IMR-90 (cell line): ENCODE measurements around the gene TRMT6. TPM values are rescaled to one million over a fixed set of nuclear protein-coding genes. Genes with fewer than 3 reads are reported as not detected.

Experiments used
- ATAC-seq: fragments of 200-7000 bp; cut with Tn5 transposase; 2 replicates; pipeline ENCODE4 v1.9.1; 2020; ENCODE audit warnings: low read depth, mild to moderate bottlenecking, moderate library complexity
- BruUV-seq: library from RNA; stranded (reverse); fragments of 400-500 nt; replicated peaks from 2 replicates; lab custom pipeline; 2021; lab: Mats Ljungman, UMichigan
- CTCF ChIA-PET: fragments of 300-600 bp; formaldehyde crosslinking; extraction: SDS; loops from one replicate; lab custom pipeline; 2021; ENCODE audit warnings: antibody characterized with exemption; lab: Yijun Ruan, JAX
- POLR2A ChIA-PET: fragments of 300-600 bp; sonication (Branson Sonifier 250); formaldehyde crosslinking; loops from one replicate; lab custom pipeline; 2022; ENCODE audit warnings: antibody characterized with exemption; ENCODE audit not compliant: unreplicated experiment; lab: Charles Lee
- DNase-seq: peaks from one replicate; pipeline ENCODE4 v3.0.0; 2013
- H2AFZ ChIP-seq: replicated peaks from 2 replicates; pipeline ENCODE3; 2013; ENCODE audit warnings: low read length, mild to moderate bottlenecking; ENCODE audit not compliant: poor library complexity
- H2AK5ac ChIP-seq: 2 replicates; pipeline ENCODE4 v1.6.1; 2013; ENCODE audit warnings: low read depth, low read length, inconsistent platforms
- H2AK9ac ChIP-seq: replicated peaks from 2 replicates; pipeline ENCODE3; 2013; ENCODE audit warnings: mild to moderate bottlenecking, low read depth, low read length, moderate library complexity; ENCODE audit not compliant: poor library complexity
- H2BK120ac ChIP-seq: 2 replicates; pipeline ENCODE4 v1.6.1; 2013; ENCODE audit warnings: low read depth, low read length, inconsistent platforms
- H2BK15ac ChIP-seq: 3 replicates; pipeline ENCODE4 v1.6.1; 2013; ENCODE audit warnings: low read depth, low read length, inconsistent platforms
- H2BK20ac ChIP-seq: 2 replicates; pipeline ENCODE4 v1.6.1; 2013; ENCODE audit warnings: low read depth, mild to moderate bottlenecking, inconsistent platforms, low read length, moderate library complexity
- H2BK5ac ChIP-seq: 2 replicates; pipeline ENCODE4 v1.6.1; 2013; ENCODE audit warnings: mild to moderate bottlenecking, low read depth, low read length, inconsistent platforms; ENCODE audit not compliant: poor library complexity, severe bottlenecking
- H3K14ac ChIP-seq: replicated peaks from 2 replicates; pipeline ENCODE4 v1.6.1; 2013; ENCODE audit warnings: low read depth, low read length, inconsistent platforms
- H3K18ac ChIP-seq: 2 replicates; pipeline ENCODE4 v1.6.1; 2013; ENCODE audit warnings: low read depth, low read length, control low read depth
- H3K23ac ChIP-seq: 2 replicates; pipeline ENCODE4 v1.6.1; 2013; ENCODE audit warnings: low read depth, low read length, inconsistent platforms
- H3K27ac ChIP-seq: 2 replicates; pipeline ENCODE4 v1.5.1; 2013; ENCODE audit warnings: mild to moderate bottlenecking, control low read depth, low read length; ENCODE audit not compliant: insufficient read depth
- H3K27me3 ChIP-seq: 2 replicates; pipeline ENCODE4 v1.6.1; 2013; ENCODE audit warnings: low read length; ENCODE audit not compliant: control insufficient read depth, insufficient read depth
- H3K36me3 ChIP-seq: 2 replicates; pipeline ENCODE4 v1.6.1; 2013; ENCODE audit warnings: low read length, mixed read lengths; ENCODE audit not compliant: control insufficient read depth, insufficient read depth
- H3K4ac ChIP-seq: 2 replicates; pipeline ENCODE4 v1.6.1; 2013; ENCODE audit warnings: low read depth, low read length, inconsistent platforms
- H3K4me1 ChIP-seq: 2 replicates; pipeline ENCODE4 v1.6.1; 2013; ENCODE audit warnings: low read length, mixed read lengths; ENCODE audit not compliant: control insufficient read depth, insufficient read depth
- H3K4me2 ChIP-seq: 2 replicates; pipeline ENCODE4 v1.6.1; 2013; ENCODE audit warnings: low read depth, mild to moderate bottlenecking, control low read depth, low read length, moderate library complexity
- H3K4me3 ChIP-seq: 2 replicates; pipeline ENCODE4 v1.5.1; 2013; ENCODE audit warnings: low read depth, mild to moderate bottlenecking, control low read depth, low read length, moderate library complexity; ENCODE audit not compliant: insufficient read depth
- H3K56ac ChIP-seq: 2 replicates; pipeline ENCODE4 v1.6.1; 2013; ENCODE audit warnings: low read length, inconsistent platforms; ENCODE audit not compliant: insufficient read depth; ENCODE audit errors: extremely low read depth
- H3K79me1 ChIP-seq, 2 experiments: 2 replicates each; pipeline ENCODE4 v1.6.1; 2013; ENCODE audit warnings: low read length in 2 of 2, inconsistent platforms in 1 of 2, low read depth in 1 of 2
- H3K9ac ChIP-seq: 2 replicates; pipeline ENCODE4 v1.6.1; 2013; ENCODE audit warnings: low read depth, low read length, control low read depth
- H3K9me1 ChIP-seq: 2 replicates; pipeline ENCODE4 v1.6.1; 2013; ENCODE audit warnings: low read length, inconsistent platforms; ENCODE audit not compliant: insufficient read depth
- H3K9me3 ChIP-seq: 2 replicates; pipeline ENCODE4 v1.6.1; 2013; ENCODE audit warnings: low read length; ENCODE audit not compliant: control insufficient read depth, insufficient read depth
- H4K20me1 ChIP-seq: 2 replicates; pipeline ENCODE4 v1.6.1; 2013; ENCODE audit warnings: low read length, inconsistent platforms; ENCODE audit not compliant: insufficient read depth
- H4K5ac ChIP-seq: 2 replicates; pipeline ENCODE4 v1.6.1; 2013; ENCODE audit warnings: mild to moderate bottlenecking, low read depth, low read length, control low read depth
- H4K8ac ChIP-seq, 2 experiments: 2 replicates each; pipeline ENCODE4 v1.6.1; 2013; ENCODE audit warnings: low read depth in 2 of 2, low read length in 2 of 2, control low read depth in 1 of 2, inconsistent platforms in 1 of 2
- H4K91ac ChIP-seq: 2 replicates; pipeline ENCODE4 v1.6.1; 2013; ENCODE audit warnings: low read depth, low read length, inconsistent platforms; ENCODE audit not compliant: insufficient read depth
- CHD1 ChIP-seq: IDR thresholded peaks from 2 replicates; pipeline ENCODE4 v1.6.1; 2012; ENCODE audit warnings: low read depth, low read length, improper control_type of control experiment
- RCOR1 ChIP-seq: IDR thresholded peaks from 2 replicates; pipeline ENCODE4 v1.6.1; 2012; ENCODE audit warnings: mild to moderate bottlenecking, low read length, improper control_type of control experiment; ENCODE audit not compliant: insufficient replicate concordance
- RFX5 ChIP-seq: IDR thresholded peaks from 2 replicates; pipeline ENCODE4 v1.8.0; 2012; ENCODE audit warnings: low read depth, mild to moderate bottlenecking, low read length, moderate library complexity
- SMC3 ChIP-seq: fragments of 150-350 bp; IDR thresholded peaks from 2 replicates; pipeline ENCODE4 v1.6.1; 2016; ENCODE audit warnings: low read depth, mild to moderate bottlenecking, antibody characterized with exemption, low read length, moderate library complexity
- WGBS, 2 experiments: methylation state at CpG; one replicate each; pipeline versions ENCODE4 v1.1.5 to v1.1.7; 2013; ENCODE audit warnings: missing lambda C conversion rate in 2 of 2; ENCODE audit not compliant: insufficient read length in 1 of 2; ENCODE audit errors: extremely low coverage in 2 of 2; 5-methylcytosine and 5-hydroxymethylcytosine counted together
- dilution Hi-C: fragments of 300-500 bp; cut with HindIII; formaldehyde crosslinking; loops from one replicate; pipeline ENCODE4 v1.14.3; 2018; ENCODE audit warnings: low sequenced_read_pairs; ENCODE audit not compliant: unreplicated experiment
- in situ Hi-C: fragments of 300-500 bp; cut with MboI; formaldehyde crosslinking; loops from 3 replicates; pipeline ENCODE4 v1.14.3; 2019; ENCODE audit warnings: low sequenced_read_pairs, inconsistent platforms, mixed read lengths
- intact Hi-C: fragments of 100-400 bp; cut with micrococcal nuclease; formaldehyde crosslinking; loops from 2 replicates; pipeline ENCODE4 v1.10.0; 2022
- polyA plus RNA-seq, 3 experiments: library from polyadenylated mRNA; depleted of rRNA; stranded (reverse); fragments of >200 nt; gene quantifications; 2 replicates each; pipeline ENCODE4 v1.2.3, GENCODE V29; 2012; ENCODE audit warnings: low replicate concordance in 1 of 3
- total RNA-seq: library from RNA; depleted of rRNA; stranded (reverse); fragments of >200 nt; gene quantifications from 2 replicates; pipeline ENCODE4 v1.2.3, GENCODE V29; 2012
- TF ChIP-seq, protein P1 (sequence below): fragments of 150-350 bp; IDR thresholded peaks from 2 replicates; pipeline ENCODE4 v1.6.1; 2016; ENCODE audit warnings: low read depth, mild to moderate bottlenecking, low read length, moderate library complexity, borderline replicate concordance

TRMT6 gene
- total and polyA plus RNA-seq, 2 of the 4 experiments (the other 2 are of a cell fraction): 7.2 to 8.0 TPM

DNA sequence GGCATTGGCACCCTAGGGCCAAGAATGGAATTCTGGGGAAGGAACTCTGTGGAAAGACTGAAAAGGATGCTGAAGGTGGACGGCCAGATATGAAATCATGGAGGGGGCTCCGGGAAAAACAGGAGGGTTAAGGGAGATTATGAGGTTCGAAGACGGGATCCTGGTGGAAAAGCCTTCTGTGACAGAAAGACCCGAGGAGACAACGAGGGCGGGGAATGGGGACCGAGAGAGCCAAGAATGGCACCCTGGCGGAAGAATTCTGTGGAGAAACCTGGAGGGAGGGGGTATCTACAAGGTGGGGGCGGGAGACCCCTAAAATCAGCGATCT, 426 bp downstream of the TRMT6 start:
- Histone ChIP-seq H4K5ac (peak overlapping the region; percentile 47; the same call in 1 of the 2 replicates), H3K56ac (peak overlapping the region; percentile 40; the same call in 1 of the 2 replicates), H2AK5ac (no peak overlapping the region; the same call in 1 of the 2 replicates), H2AK9ac (peak overlapping the region; percentile 53), H3K18ac (no peak overlapping the region), H3K9me1 (0 out of 2 replicates have a peak, but pooled peaks cover 6% of the 10 kb centered on the region), H4K20me1 (0 out of 2 replicates have a peak, but pooled peaks cover 3% of the 10 kb centered on the region), H3K9ac (peak overlapping the region; percentile 66), H2BK20ac (no peak overlapping the region), H3K14ac (peak overlapping the region; percentile 30), H3K9me3 (no peaks in the 10 kb centered on the region), H2AFZ (peak overlapping the region; percentile 98), H2BK120ac (peak overlapping the region; percentile 25; the same call in 1 of the 2 replicates), H3K27me3 (no peaks in the 10 kb centered on the region), H4K91ac (peak overlapping the region; percentile 50; the same call in 1 of the 2 replicates), H4K8ac (peak overlapping the region; percentile 44 to 92), H3K36me3 (peaks cover 10% of the 10 kb centered on the region), H3K4me2 (peak overlapping the region; percentile 95), H3K79me1 (peaks cover 25 to 38% of the 10 kb centered on the region in 2 experiments), H2BK15ac (no peak overlapping the region), H3K4me1 (no peaks in the 10 kb centered on the region), H3K4ac (peak overlapping the region; percentile 57), H3K27ac (peak overlapping the region; percentile 36), H3K4me3 (peak overlapping the region; percentile 65), H3K23ac (peak overlapping the region; percentile 79; the same call in 1 of the 2 replicates), H2BK5ac (peak overlapping the region; percentile 6)
- intact Hi-C loops (loop anchor here (1.0 to 2.0 kb wide), 3 partner anchors 53 to 421 kb away; no protein-coding TSS in a partner anchor), dilution Hi-C loops (no loop called here), in situ Hi-C loops (loop anchor here (25.0 kb wide), 1 partner anchor 413 kb away; no protein-coding TSS in a partner anchor)
- WGBS, 2 experiments: 0% methylated on average over 5 of the region's 11 CpGs; no CpG with 5 or more reads in 1 of the 2 experiments
- ChIA-PET CTCF (no interaction called here), POLR2A (no interaction called here)
- ATAC-seq: peak; percentile 10
- no peak for DNase-seq
- TF ChIP-seq RCOR1 (no peak), CHD1 (no peak), RFX5 (no peak), SMC3 (no peak)
- TF ChIP-seq, protein P1, sequence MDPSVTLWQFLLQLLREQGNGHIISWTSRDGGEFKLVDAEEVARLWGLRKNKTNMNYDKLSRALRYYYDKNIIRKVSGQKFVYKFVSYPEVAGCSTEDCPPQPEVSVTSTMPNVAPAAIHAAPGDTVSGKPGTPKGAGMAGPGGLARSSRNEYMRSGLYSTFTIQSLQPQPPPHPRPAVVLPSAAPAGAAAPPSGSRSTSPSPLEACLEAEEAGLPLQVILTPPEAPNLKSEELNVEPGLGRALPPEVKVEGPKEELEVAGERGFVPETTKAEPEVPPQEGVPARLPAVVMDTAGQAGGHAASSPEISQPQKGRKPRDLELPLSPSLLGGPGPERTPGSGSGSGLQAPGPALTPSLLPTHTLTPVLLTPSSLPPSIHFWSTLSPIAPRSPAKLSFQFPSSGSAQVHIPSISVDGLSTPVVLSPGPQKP: no peak
- TSS peak; percentile 47 for BruUV-seq
